Measurements from ENCODE around the gene SHROOM3.

DNA sequence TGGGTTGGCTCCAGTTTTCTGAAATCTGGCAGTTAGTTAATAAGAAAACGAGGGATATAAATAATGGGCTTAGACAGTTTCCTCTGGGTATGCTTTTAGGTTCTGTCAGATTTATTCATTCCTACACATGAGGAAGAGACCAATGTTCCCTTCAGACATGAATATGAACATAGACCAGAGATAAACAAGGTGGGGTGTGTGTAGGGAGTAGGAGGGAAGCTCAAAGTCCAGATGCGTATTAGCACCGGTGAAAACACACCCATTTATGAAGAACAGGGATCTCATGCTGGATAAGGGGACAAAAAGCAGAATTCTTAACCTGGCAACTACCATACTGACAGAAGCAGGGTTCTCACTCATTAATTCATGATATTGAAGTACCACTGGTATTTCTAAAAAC lies 240.0 kb downstream of the SHROOM3 start:
- TF ChIP-seq, protein P1, sequence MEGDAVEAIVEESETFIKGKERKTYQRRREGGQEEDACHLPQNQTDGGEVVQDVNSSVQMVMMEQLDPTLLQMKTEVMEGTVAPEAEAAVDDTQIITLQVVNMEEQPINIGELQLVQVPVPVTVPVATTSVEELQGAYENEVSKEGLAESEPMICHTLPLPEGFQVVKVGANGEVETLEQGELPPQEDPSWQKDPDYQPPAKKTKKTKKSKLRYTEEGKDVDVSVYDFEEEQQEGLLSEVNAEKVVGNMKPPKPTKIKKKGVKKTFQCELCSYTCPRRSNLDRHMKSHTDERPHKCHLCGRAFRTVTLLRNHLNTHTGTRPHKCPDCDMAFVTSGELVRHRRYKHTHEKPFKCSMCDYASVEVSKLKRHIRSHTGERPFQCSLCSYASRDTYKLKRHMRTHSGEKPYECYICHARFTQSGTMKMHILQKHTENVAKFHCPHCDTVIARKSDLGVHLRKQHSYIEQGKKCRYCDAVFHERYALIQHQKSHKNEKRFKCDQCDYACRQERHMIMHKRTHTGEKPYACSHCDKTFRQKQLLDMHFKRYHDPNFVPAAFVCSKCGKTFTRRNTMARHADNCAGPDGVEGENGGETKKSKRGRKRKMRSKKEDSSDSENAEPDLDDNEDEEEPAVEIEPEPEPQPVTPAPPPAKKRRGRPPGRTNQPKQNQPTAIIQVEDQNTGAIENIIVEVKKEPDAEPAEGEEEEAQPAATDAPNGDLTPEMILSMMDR (IDR thresholded peaks at IDR 0.05), result no peak
- TF ChIP-seq POLR2A (IDR thresholded peaks at IDR 0.05), result no peak
